ENCODE results near the gene TIMP4. TPM values are rescaled to one million over a fixed set of nuclear protein-coding genes. Genes with fewer than 3 reads are reported as not detected.

The TIMP4 gene
- total RNA-seq, 1 donor from 2014 or later = 5.2 TPM

DNA sequence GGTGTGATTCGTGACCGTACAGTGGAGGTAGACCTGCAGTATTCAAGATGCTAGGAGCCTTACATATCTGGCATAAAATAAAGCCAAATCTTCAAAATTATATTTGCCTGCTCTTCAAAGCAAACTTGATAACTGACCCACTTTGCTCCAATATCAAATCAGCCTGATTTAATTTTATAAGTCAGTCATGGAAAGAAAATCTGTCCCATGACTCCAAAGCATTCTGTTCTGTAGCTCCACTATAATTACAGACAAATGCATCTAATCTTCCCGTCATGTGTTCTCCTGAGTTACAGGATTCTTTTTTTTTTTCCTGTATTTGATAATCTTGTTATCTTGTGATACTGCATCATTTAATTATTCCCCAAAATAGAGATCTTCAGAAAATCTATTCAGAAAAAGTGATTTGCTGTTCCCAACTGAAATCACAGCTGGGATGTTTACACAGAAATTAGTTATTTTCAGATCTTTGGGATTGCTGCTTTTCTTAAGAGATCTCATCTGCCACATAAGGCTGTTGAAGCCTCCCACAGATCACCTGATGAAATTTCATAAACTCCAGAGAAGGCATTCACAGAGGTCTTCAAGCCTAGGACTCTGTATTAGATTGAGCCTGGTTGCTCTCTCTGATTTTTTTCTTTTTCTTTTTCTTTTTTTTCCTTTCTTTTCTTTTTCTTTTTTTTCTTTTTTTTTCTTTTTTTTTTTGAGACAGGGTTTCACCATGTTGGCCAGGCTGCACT, 27.2 kb downstream of the TIMP4 start:
- Histone ChIP-seq H3K9me3 (no peaks in the 10 kb centered on the region), H3K36me3 (no peaks in the 10 kb centered on the region), H3K27ac (no peak overlapping the region), H3K4me1 (no peaks in the 10 kb centered on the region), H3K27me3 (ENCODE audit: low read depth) (peaks cover 4% of the 10 kb centered on the region), H3K4me3 (no peak overlapping the region)
- ATAC-seq (no peak), DNase-seq (no peak)
- intact Hi-C loops (cut with DNase I) = no loop called here
- TF ChIP-seq, protein P1, sequence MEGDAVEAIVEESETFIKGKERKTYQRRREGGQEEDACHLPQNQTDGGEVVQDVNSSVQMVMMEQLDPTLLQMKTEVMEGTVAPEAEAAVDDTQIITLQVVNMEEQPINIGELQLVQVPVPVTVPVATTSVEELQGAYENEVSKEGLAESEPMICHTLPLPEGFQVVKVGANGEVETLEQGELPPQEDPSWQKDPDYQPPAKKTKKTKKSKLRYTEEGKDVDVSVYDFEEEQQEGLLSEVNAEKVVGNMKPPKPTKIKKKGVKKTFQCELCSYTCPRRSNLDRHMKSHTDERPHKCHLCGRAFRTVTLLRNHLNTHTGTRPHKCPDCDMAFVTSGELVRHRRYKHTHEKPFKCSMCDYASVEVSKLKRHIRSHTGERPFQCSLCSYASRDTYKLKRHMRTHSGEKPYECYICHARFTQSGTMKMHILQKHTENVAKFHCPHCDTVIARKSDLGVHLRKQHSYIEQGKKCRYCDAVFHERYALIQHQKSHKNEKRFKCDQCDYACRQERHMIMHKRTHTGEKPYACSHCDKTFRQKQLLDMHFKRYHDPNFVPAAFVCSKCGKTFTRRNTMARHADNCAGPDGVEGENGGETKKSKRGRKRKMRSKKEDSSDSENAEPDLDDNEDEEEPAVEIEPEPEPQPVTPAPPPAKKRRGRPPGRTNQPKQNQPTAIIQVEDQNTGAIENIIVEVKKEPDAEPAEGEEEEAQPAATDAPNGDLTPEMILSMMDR (IDR thresholded peaks at IDR 0.05) = no peak

GRCh38 chr3:12127391-12127790, 31.3 kb downstream of the TIMP4 start:
- TF ChIP-seq, protein P1 (IDR thresholded peaks at IDR 0.05) = no peak
- H3K27me3 ChIP-seq (ENCODE audit: low read depth) = no peaks in the 10 kb centered on the region

GRCh38 chr3:12125772-12126171, 32.9 kb downstream of the TIMP4 start:
- H3K4me1 ChIP-seq = no peaks in the 10 kb centered on the region
- no peaks in the 10 kb centered on the region for H3K27me3 ChIP-seq (ENCODE audit: low read depth)
- H3K36me3 ChIP-seq = no peaks in the 10 kb centered on the region
- intact Hi-C loops (cut with DNase I) = no loop called here
- no peak overlapping the region for H3K27ac ChIP-seq
- no peak overlapping the region for H3K4me3 ChIP-seq
- no peaks in the 10 kb centered on the region for H3K9me3 ChIP-seq
- ATAC-seq (no peak), DNase-seq (no peak)
- TF ChIP-seq, protein P1 (IDR thresholded peaks at IDR 0.05) = no peak

More at GRCh38 chr3:12127391-12127790, 31.3 kb downstream of the TIMP4 start:
- H3K4me1 ChIP-seq = no peaks in the 10 kb centered on the region
- no peaks in the 10 kb centered on the region for H3K9me3 ChIP-seq
- no peaks in the 10 kb centered on the region for H3K36me3 ChIP-seq
- DNase-seq (no peak), ATAC-seq (no peak)
- intact Hi-C loops (cut with DNase I) = no loop called here
- H3K27ac ChIP-seq = no peak overlapping the region
- no peak overlapping the region for H3K4me3 ChIP-seq

- DNase-seq (no peak), ATAC-seq (no peak)
- Histone ChIP-seq H3K4me3 (no peak overlapping the region), H3K36me3 (no peaks in the 10 kb centered on the region), H3K4me1 (no peaks in the 10 kb centered on the region), H3K27me3 (ENCODE audit: low read depth) (no peaks in the 10 kb centered on the region), H3K9me3 (no peaks in the 10 kb centered on the region), H3K27ac (no peak overlapping the region)
- intact Hi-C loops (cut with DNase I) = no loop called here
- TF ChIP-seq, protein P1 (IDR thresholded peaks at IDR 0.05) = no peak
These were observed 37.2 kb downstream of the TIMP4 start for GRCh38 chr3:12121466-12121865.

GRCh38 chr3:12120374-12121140, 38.2 kb downstream of the TIMP4 start:
- Histone ChIP-seq H3K4me1 (no peaks in the 10 kb centered on the region), H3K4me3 (no peak overlapping the region), H3K9me3 (no peaks in the 10 kb centered on the region), H3K27me3 (ENCODE audit: low read depth) (peaks cover 3% of the 10 kb centered on the region), H3K36me3 (no peaks in the 10 kb centered on the region), H3K27ac (no peak overlapping the region)
- no peak for DNase-seq
- TF ChIP-seq, protein P1 (IDR thresholded peaks at IDR 0.05) = no peak
- no peak for ATAC-seq
- intact Hi-C loops (cut with DNase I) = no loop called here
